HEK293 (cell line): ENCODE data around the gene ELF3.

ENCODE experiments used
- FEZF1 ChIP-seq: fragments of 450-650 bp; formaldehyde crosslinking; IDR thresholded peaks from 2 replicates; pipeline ENCODE4 v1.5.1; 2016; ENCODE audit warnings: missing biosample characterization, missing genetic modification characterization
- INSM2 ChIP-seq: fragments of 450-650 bp; formaldehyde crosslinking; IDR thresholded peaks from 2 replicates; pipeline ENCODE4 v1.5.1; 2016; ENCODE audit warnings: missing biosample characterization, missing genetic modification characterization
- KLF9 ChIP-seq: fragments of 450-650 bp; formaldehyde crosslinking; IDR thresholded peaks from 2 replicates; pipeline ENCODE4 v1.5.1; 2016; ENCODE audit warnings: missing biosample characterization, missing genetic modification characterization, low read depth
- PRDM4 ChIP-seq: fragments of 450-650 bp; formaldehyde crosslinking; IDR thresholded peaks from 2 replicates; pipeline ENCODE4 v1.5.1; 2017; ENCODE audit warnings: missing biosample characterization, missing genetic modification characterization
- SETDB1 ChIP-seq: IDR thresholded peaks from one replicate; pipeline ENCODE4 v1.6.1; 2017; ENCODE audit warnings: mild to moderate bottlenecking, low read length, moderate library complexity, mixed read lengths; ENCODE audit not compliant: insufficient read length
- ZBTB17 ChIP-seq: fragments of 450-650 bp; formaldehyde crosslinking; IDR thresholded peaks from 2 replicates; pipeline ENCODE4 v1.5.1; 2016; ENCODE audit warnings: missing biosample characterization, missing genetic modification characterization
- ZBTB26 ChIP-seq: fragments of 450-650 bp; formaldehyde crosslinking; optimal IDR thresholded peaks from 2 replicates; pipeline ENCODE3; 2016; ENCODE audit warnings: missing biosample characterization, mild to moderate bottlenecking, missing genetic modification characterization
- ZBTB6 ChIP-seq: fragments of 450-650 bp; formaldehyde crosslinking; IDR thresholded peaks from 2 replicates; pipeline ENCODE4 v1.5.1; 2017; ENCODE audit warnings: missing biosample characterization, missing genetic modification characterization
- ZEB2 ChIP-seq: fragments of 450-650 bp; formaldehyde crosslinking; IDR thresholded peaks from 2 replicates; pipeline ENCODE4 v1.5.1; 2016; ENCODE audit warnings: missing biosample characterization, missing genetic modification characterization
- ZFP69B ChIP-seq: fragments of 450-650 bp; formaldehyde crosslinking; IDR thresholded peaks from 2 replicates; pipeline ENCODE4 v1.5.1; 2016; ENCODE audit warnings: missing biosample characterization, missing genetic modification characterization
- ZNF169 ChIP-seq: fragments of 450-650 bp; formaldehyde crosslinking; IDR thresholded peaks from 2 replicates; pipeline ENCODE4 v1.5.1; 2016; ENCODE audit warnings: missing biosample characterization, missing genetic modification characterization
- ZNF175 ChIP-seq: fragments of 450-650 bp; formaldehyde crosslinking; IDR thresholded peaks from 2 replicates; pipeline ENCODE4 v1.5.1; 2016; ENCODE audit warnings: missing biosample characterization, missing genetic modification characterization
- ZNF2 ChIP-seq: fragments of 450-650 bp; formaldehyde crosslinking; IDR thresholded peaks from 2 replicates; pipeline ENCODE4 v1.5.1; 2016; ENCODE audit warnings: missing biosample characterization, missing genetic modification characterization
- ZNF214 ChIP-seq: fragments of 450-650 bp; formaldehyde crosslinking; IDR thresholded peaks from 2 replicates; pipeline ENCODE4 v1.5.1; 2017; ENCODE audit warnings: missing biosample characterization, mild to moderate bottlenecking, missing genetic modification characterization, borderline replicate concordance
- ZNF24 ChIP-seq: fragments of 450-650 bp; formaldehyde crosslinking; IDR thresholded peaks from 2 replicates; pipeline ENCODE4 v1.5.1; 2016; ENCODE audit warnings: missing biosample characterization, missing genetic modification characterization
- ZNF280D ChIP-seq: fragments of 450-650 bp; formaldehyde crosslinking; IDR thresholded peaks from 2 replicates; pipeline ENCODE4 v1.5.1; 2016; ENCODE audit warnings: missing biosample characterization, missing genetic modification characterization
- ZNF341 ChIP-seq: fragments of 450-650 bp; formaldehyde crosslinking; IDR thresholded peaks from 2 replicates; pipeline ENCODE4; 2016; ENCODE audit warnings: low read depth, missing biosample characterization, missing genetic modification characterization
- ZNF350 ChIP-seq: fragments of 450-650 bp; formaldehyde crosslinking; IDR thresholded peaks from 2 replicates; pipeline ENCODE4 v1.5.0; 2017; ENCODE audit warnings: missing biosample characterization, mild to moderate bottlenecking, missing genetic modification characterization
- ZNF362 ChIP-seq: fragments of 450-650 bp; formaldehyde crosslinking; IDR thresholded peaks from 2 replicates; pipeline ENCODE4 v1.5.1; 2016; ENCODE audit warnings: missing biosample characterization, missing genetic modification characterization
- ZNF548 ChIP-seq: fragments of 450-650 bp; formaldehyde crosslinking; IDR thresholded peaks from 2 replicates; pipeline ENCODE4 v1.5.1; 2016; ENCODE audit warnings: missing biosample characterization, missing genetic modification characterization
- ZNF549 ChIP-seq: fragments of 450-650 bp; IDR thresholded peaks from 2 replicates; pipeline ENCODE4 v1.5.1; 2018; ENCODE audit warnings: missing biosample characterization, missing genetic modification characterization, mild to moderate bottlenecking, inconsistent platforms, moderate library complexity
- ZNF654 ChIP-seq: fragments of 450-650 bp; formaldehyde crosslinking; IDR thresholded peaks from 2 replicates; pipeline ENCODE4 v1.5.1; 2016; ENCODE audit warnings: low read depth, missing biosample characterization, missing genetic modification characterization
- ZNF707 ChIP-seq: fragments of 450-650 bp; formaldehyde crosslinking; IDR thresholded peaks from 2 replicates; pipeline ENCODE4 v1.5.1; 2016; ENCODE audit warnings: missing biosample characterization, missing genetic modification characterization
- ZSCAN30 ChIP-seq: fragments of 450-650 bp; IDR thresholded peaks from 2 replicates; pipeline ENCODE4 v1.5.1; 2018; ENCODE audit warnings: missing biosample characterization, mild to moderate bottlenecking, missing genetic modification characterization, moderate library complexity
- TF ChIP-seq, protein P1 (sequence below): fragments of 450-650 bp; formaldehyde crosslinking; IDR thresholded peaks from 2 replicates; pipeline ENCODE4 v1.5.1; 2016; ENCODE audit warnings: missing biosample characterization, missing genetic modification characterization

Gene ELF3

DNA sequence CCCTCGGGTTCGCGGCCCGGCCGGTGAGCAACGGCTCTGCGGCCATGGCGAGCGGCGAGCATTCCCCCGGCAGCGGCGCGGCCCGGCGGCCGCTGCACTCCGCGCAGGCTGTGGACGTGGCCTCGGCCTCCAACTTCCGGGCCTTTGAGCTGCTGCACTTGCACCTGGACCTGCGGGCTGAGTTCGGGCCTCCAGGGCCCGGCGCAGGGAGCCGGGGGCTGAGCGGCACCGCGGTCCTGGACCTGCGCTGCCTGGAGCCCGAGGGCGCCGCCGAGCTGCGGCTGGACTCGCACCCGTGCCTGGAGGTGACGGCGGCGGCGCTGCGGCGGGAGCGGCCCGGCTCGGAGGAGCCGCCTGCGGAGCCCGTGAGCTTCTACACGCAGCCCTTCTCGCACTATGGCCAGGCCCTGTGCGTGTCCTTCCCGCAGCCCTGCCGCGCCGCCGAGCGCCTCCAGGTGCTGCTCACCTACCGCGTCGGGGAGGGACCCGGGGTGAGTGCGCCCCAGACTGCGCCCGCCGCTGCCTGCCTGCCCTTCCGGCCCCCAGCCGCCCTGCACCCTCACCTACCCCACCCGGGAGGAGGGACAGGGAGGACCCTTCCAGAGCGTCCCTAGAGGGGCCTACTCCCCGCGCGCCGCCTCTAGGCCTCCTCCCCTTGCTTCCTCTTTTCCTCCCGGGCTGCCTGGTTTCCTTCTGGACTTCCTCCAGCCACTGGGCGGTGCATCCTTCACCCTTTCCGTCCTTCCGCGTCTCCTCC is 27.6 kb upstream of the ELF3 start, which contains the start of gene RNPEP (continued):
- TF ChIP-seq ZBTB26 (peak; percentile 92), ZNF548 (tag by site-specific recombination) (no peak), ZNF350 (tag by site-specific recombination) (no peak), ZBTB6 (tag by site-specific recombination) (no peak; the same call in 1 of the 2 replicates), ZBTB17 (tag by site-specific recombination) (peak; percentile 82), ZNF214 (tag by site-specific recombination) (no peak), ZNF169 (no peak), ZNF362 (no peak), INSM2 (tag by site-specific recombination) (0 out of 2 replicates have a peak, but pooled peaks have one; percentile 18), ZNF707 (tag by site-specific recombination) (no peak), ZNF341 (peak; percentile 80), ZNF2 (tag by site-specific recombination) (peak; percentile 91), SETDB1 (no peak), ZNF654 (tag by site-specific recombination) (no peak), KLF9 (tag by site-specific recombination) (peak; percentile 35; the same call in 1 of the 2 replicates), FEZF1 (no peak), ZNF280D (no peak), ZNF24 (peak; percentile 55; the same call in 1 of the 2 replicates), ZEB2 (tag by site-specific recombination) (peak; percentile 89), ZSCAN30 (tag by site-specific recombination) (peak; percentile 91; the same call in 1 of the 2 replicates), ZNF175 (tag by site-specific recombination) (no peak), ZNF549 (no peak), PRDM4 (no peak), ZFP69B (tag by site-specific recombination) (peak; percentile 19; the same call in 1 of the 2 replicates)
- TF ChIP-seq, protein P1, sequence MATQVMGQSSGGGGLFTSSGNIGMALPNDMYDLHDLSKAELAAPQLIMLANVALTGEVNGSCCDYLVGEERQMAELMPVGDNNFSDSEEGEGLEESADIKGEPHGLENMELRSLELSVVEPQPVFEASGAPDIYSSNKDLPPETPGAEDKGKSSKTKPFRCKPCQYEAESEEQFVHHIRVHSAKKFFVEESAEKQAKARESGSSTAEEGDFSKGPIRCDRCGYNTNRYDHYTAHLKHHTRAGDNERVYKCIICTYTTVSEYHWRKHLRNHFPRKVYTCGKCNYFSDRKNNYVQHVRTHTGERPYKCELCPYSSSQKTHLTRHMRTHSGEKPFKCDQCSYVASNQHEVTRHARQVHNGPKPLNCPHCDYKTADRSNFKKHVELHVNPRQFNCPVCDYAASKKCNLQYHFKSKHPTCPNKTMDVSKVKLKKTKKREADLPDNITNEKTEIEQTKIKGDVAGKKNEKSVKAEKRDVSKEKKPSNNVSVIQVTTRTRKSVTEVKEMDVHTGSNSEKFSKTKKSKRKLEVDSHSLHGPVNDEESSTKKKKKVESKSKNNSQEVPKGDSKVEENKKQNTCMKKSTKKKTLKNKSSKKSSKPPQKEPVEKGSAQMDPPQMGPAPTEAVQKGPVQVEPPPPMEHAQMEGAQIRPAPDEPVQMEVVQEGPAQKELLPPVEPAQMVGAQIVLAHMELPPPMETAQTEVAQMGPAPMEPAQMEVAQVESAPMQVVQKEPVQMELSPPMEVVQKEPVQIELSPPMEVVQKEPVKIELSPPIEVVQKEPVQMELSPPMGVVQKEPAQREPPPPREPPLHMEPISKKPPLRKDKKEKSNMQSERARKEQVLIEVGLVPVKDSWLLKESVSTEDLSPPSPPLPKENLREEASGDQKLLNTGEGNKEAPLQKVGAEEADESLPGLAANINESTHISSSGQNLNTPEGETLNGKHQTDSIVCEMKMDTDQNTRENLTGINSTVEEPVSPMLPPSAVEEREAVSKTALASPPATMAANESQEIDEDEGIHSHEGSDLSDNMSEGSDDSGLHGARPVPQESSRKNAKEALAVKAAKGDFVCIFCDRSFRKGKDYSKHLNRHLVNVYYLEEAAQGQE (tag by site-specific recombination): no peak
